OCI-M1 (cell line): ENCODE data around the gene B4GALT3.
A peak's percentile ranks its signal among the peaks of the same experiment; 100 is the strongest.

ENCODE experiments used
- DNase-seq: peaks from one replicate; lab custom pipeline; 2025; lab: John Stamatoyannopoulos, UW

Gene B4GALT3

GRCh38 chr1:161206411-161207140 lies 29.3 kb upstream of the B4GALT3 start:
- DNase-seq, result no peak

DNA sequence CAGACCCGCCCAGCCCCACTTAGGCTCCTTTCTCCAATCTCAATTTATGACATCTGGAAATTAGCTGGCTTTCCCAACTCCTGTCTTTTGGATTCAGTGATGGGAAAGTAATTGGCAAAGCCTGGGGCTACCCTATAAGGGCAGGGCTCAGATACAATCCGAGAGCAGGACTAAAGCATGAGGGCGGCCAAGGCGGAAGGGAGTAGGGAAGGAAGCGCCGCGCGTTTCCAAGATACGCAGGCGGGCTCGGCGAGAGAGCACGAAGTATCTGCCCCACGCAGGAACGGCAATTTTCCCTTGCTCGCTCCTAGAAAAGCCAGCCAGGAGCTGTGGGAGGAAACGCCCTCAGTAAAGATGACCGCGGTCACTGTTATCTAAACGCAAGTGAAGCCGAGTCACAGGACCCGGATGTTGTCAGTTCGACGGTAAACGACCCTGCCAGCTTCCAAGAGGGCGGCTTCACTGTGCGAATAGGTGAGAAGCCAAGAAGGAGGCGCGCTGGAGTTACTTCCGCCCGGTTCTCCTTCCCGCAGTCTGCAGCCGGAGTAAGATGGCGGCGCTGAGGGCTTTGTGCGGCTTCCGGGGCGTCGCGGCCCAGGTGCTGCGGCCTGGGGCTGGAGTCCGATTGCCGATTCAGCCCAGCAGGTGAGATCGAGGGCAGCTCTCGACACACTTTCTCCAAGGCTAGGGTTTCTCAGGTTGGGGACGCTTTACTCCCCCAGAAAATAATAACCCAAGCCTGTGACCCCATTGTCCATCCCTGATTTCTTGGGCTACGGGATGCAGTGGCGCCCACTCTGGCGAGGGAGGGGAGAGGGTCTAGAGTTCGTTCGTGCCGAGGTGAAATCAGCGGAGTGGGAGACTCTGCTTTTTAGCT lies 24.8 kb upstream of the B4GALT3 start, which contains the start of gene NDUFS2:
Gene NDUFS2 (plus strand): TSS at position 532 of the 877 bp plus-strand sequence. CDS start 19 bp downstream, at position 551.
- DNase-seq, result peak; percentile 99

DNA sequence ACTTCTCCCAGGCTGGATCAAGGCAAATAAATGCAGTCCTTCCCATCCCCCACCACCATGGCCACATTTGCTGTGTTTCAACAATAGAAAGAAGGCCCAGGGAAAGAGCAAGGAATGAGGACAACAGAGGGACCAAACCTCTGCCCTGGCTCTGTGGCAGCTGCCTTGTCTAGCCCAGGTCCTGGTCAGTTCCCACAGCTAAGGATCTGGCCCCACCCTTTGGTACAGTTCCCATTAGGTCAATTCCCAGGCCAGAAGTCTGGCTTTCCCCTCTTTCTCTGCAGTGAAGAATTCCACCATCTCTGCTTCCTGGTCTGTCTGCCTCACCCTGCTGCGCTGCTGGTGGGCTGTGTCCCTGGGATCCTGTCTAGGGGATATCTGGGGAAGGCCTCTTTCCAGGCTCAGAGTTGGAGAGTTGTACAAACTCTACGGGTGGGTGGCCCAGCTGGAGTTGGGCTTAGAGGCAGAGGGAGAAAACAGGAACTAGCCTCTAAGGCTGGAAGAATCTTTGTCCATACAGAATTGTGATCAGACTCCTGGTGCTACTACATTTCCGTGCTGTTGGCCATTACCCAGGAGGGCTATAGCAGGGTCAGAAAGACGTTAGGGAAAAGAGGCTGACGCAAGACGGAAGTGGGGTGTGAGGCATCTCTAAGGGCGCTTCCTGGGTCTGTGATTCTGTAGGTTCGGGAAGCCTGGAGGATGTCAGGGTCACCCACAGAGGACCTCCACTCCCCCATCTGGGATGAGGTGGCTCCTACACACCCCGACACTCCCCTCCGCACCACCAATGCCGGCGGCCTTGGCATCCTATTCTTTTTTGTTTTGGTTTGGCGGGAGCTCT lies 23.9 kb upstream of the B4GALT3 start:
- peak; percentile 67 for DNase-seq

GRCh38 chr1:161200421-161200991 lies 23.2 kb upstream of the B4GALT3 start:
- no peak for DNase-seq

GRCh38 chr1:161199506-161200139 lies 22.3 kb upstream of the B4GALT3 start:
- DNase-seq, result no peak

GRCh38 chr1:161198897-161199431 lies 21.7 kb upstream of the B4GALT3 start, which contains the start of gene ADAMTS4:
ADAMTS4 (minus strand) TSS chr1:161199054; CDS start chr1:161198627, 427 bp downstream.
- DNase-seq, result no peak

DNA sequence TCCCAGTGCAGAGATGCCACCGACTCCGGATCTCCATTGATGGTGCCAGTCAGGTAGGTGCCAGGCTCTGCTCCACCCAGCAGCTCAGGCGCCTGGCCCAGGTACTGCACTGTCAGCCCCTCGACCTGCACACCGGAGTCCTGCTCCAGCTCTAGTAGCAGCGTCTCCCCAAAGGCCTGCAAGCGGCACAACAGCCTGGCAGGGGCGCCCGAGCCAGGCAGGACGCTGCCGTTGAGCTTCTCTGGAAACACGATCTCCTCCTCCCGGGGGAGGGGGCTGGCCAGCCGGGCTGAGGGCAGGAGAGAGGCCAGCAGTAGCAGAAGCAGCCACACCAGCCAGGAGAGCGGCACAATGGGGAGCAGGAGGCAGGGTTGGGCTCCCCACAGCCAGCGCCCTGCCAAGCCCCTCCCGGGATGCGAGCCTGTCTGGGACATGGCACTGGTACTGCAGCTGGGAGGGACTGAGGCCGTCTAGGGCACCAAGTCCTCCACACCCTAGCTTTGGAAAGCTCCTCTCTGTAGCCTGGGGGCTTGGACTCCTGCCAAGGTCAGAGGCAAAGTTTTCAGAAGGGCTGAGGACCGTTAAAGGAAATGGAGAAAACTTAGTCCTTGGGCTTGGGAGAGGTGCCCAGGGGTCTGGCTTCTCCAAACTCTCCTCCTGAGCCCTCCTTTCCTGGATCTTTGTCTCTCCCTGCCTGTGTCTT lies 21.0 kb upstream of the B4GALT3 start:
- DNase-seq, result peak; percentile 55

- no peak for DNase-seq
Measured at GRCh38 chr1:161197560-161198193, 20.4 kb upstream of the B4GALT3 start.

GRCh38 chr1:161196521-161197451 lies 19.5 kb upstream of the B4GALT3 start:
- DNase-seq, result no peak

DNA sequence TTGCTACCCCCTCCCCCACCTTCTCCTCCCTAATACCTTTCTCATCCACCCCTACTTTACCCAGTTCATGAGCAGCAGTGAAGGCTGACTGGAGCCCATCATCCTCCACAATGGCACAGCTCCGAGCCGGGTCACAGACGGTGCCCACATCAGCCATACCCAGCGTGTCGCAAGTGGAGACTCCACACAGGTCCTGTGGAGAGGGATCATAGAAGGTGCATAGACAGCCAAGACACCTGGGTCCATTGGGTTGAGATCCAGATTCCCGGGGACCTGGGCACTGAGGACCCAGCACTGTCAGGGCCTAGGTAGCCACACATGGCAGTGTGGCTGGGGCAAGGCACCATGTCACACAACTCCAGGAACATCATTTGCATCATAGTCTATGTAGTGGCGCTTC lies 18.8 kb upstream of the B4GALT3 start:
- DNase-seq, result no peak

DNA sequence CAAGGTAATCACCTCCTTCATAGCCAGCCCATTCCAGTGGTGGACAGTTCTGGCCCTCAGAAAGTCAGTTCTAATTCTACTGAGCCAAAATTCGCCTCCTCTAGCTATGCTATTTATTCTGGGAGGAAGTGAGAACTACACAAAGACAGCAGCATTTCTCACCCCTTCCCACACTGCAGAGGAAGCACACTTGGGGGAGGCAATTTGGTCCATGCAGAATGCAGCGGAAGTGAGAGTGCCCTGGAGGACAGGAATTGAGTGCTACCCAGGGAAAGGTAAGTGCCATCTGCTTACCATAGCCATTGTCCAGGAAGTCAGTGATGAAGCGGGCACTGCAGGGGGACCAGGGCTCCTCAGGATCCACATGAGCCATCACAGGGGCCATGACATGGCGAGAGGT lies 17.9 kb upstream of the B4GALT3 start:
- no peak for DNase-seq

GRCh38 chr1:161193561-161194235 lies 16.4 kb upstream of the B4GALT3 start:
- no peak for DNase-seq

GRCh38 chr1:161192476-161193465 lies 15.5 kb upstream of the B4GALT3 start:
- DNase-seq, result peak; percentile 90

- no peak for DNase-seq
Measured at GRCh38 chr1:161191971-161192370, 14.7 kb upstream of the B4GALT3 start.

- no peak for DNase-seq
Measured at GRCh38 chr1:161190962-161191521, 13.7 kb upstream of the B4GALT3 start.

GRCh38 chr1:161189036-161189435 lies 11.7 kb upstream of the B4GALT3 start:
- no peak for DNase-seq
